ENCODE data around the gene C3orf33. TPM values are rescaled to one million over a fixed set of nuclear protein-coding genes. Genes with fewer than 3 reads are reported as not detected.
A peak's percentile ranks its signal among the peaks of the same experiment; 100 is the strongest.

C3orf33 gene
- polyA plus RNA-seq, 1 donor from 2014 or later, result 2.1 TPM

- H3K4me3 Mint-ChIP-seq, result peak overlapping the region in 1 of 4 donors; percentile 13
- peaks cover 4% of the 10 kb centered on the region for H3K27me3 Mint-ChIP-seq
- no peaks in the 10 kb centered on the region for H3K9me3 Mint-ChIP-seq
- H3K36me3 Mint-ChIP-seq, result peaks cover 1% of the 10 kb centered on the region
- H3K4me1 Mint-ChIP-seq, result peaks cover 0 to 8% (median 7%) of the 10 kb centered on the region in 3 donors
- no peak overlapping the region for H3K27ac Mint-ChIP-seq
These were observed 1.7 kb upstream of the C3orf33 start for GRCh38 chr3:155807823-155808222.

- peaks cover 5 to 9% (median 8%) of the 10 kb centered on the region in 3 donors for H3K4me1 Mint-ChIP-seq
- H3K27ac Mint-ChIP-seq, result peak overlapping the region in 2 of 3 donors; percentile 80 to 88
- H3K4me3 Mint-ChIP-seq, result peak overlapping the region; percentile 84 to 95 (median 92)
- peaks cover 0 to 3% (median 0%) of the 10 kb centered on the region in 3 donors for H3K9me3 Mint-ChIP-seq
- H3K27me3 Mint-ChIP-seq, result peaks cover 2% of the 10 kb centered on the region
- H3K36me3 Mint-ChIP-seq, result no peaks in the 10 kb centered on the region
These were observed 775 bp downstream of the C3orf33 start for GRCh38 chr3:155805204-155805801.

GRCh38 chr3:155804323-155804722 lies 1.8 kb downstream of the C3orf33 start:
- peaks cover 0 to 3% (median 0%) of the 10 kb centered on the region in 3 donors for H3K9me3 Mint-ChIP-seq
- H3K27me3 Mint-ChIP-seq, result peaks cover 2% of the 10 kb centered on the region
- no peak overlapping the region for H3K27ac Mint-ChIP-seq
- H3K4me3 Mint-ChIP-seq, result peak overlapping the region in 2 of 4 donors; percentile 1 to 89
- H3K4me1 Mint-ChIP-seq, result peaks cover 5 to 9% (median 8%) of the 10 kb centered on the region in 3 donors
- H3K36me3 Mint-ChIP-seq, result peaks cover 4% of the 10 kb centered on the region

DNA sequence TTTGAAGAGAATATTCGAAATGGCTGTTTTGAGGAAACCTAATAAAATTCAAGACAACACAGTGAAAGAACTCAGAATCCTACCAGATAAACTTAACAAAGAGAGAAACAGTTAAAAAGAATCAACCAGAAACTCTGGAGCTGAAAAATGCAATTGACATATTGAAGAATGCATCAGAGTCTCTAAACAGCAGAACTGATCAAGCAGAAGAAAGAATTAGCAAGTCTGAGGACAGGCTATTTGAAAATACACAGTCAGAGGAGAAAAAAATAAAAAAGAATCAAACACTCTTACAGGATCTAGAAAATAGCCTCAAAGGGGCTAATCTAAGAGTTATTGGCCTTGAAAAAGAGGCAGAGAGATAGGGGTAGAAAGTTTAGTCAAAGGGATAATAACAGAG lies 13.5 kb downstream of the C3orf33 start:
- Mint-ChIP-seq H3K4me1 (peaks cover 0 to 4% (median 0%) of the 10 kb centered on the region in 3 donors), H3K27me3 (no peaks in the 10 kb centered on the region), H3K9me3 (peaks cover 0 to 7% (median 0%) of the 10 kb centered on the region in 3 donors), H3K36me3 (peaks cover 12% of the 10 kb centered on the region), H3K27ac (no peak overlapping the region), H3K4me3 (no peak overlapping the region)

DNA sequence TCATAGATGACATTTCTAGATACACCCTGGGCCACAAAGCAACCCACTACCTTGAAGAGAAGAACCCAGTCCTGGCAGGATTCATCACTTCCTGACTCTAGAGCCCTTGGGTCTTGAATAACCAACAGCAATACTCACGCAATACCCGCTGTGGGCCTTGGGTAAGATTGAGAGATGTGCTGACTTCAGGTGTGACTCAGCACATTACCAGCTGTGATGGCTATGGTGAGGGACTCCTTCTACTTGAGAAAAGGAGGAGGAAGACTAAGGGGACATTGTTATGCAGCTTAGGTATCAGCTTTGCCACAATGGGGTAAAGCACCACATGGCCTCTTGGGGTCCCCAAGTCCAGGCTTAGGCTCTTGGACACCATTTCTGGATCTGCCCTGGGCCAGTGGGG lies 14.9 kb downstream of the C3orf33 start:
- no peaks in the 10 kb centered on the region for H3K27me3 Mint-ChIP-seq
- H3K4me3 Mint-ChIP-seq, result no peak overlapping the region
- no peak overlapping the region for H3K27ac Mint-ChIP-seq
- peaks cover 0 to 7% (median 0%) of the 10 kb centered on the region in 3 donors for H3K9me3 Mint-ChIP-seq
- H3K36me3 Mint-ChIP-seq, result peaks cover 13% of the 10 kb centered on the region
- peaks cover 0 to 4% (median 0%) of the 10 kb centered on the region in 3 donors for H3K4me1 Mint-ChIP-seq

DNA sequence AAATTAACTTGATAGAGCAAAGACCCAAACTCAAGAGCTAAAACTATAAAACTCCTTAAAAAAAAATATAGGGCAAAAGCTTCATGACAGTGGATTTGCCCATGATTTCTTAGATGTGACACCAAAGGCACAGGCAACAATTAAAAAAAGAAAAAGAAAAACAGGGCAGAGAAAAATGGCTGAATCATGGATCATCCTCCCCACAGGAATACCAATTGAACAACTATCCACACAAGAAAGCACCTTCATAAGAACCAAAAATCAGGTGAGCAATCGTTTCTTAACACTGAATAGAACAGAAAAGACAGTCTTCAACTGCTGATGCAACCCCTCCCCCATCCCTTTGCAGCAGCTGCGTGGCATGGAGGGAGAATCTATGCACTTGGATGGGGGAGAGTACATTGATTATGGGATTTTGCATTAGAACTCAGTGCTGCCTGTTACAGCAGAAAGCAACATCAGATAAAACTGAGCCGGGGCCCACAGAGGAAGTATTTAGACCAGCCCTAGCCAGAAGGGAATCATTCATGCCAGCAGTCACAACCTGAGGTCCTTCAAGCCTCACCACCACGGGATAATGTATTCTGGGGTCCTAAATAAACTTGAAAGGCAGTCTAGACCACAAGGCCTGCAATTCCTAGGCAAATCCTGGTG lies 15.7 kb downstream of the C3orf33 start:
- peak overlapping the region in 1 of 3 donors; percentile 36 for H3K27ac Mint-ChIP-seq
- no peak overlapping the region for H3K4me3 Mint-ChIP-seq
- peaks cover 13% of the 10 kb centered on the region for H3K36me3 Mint-ChIP-seq
- peaks cover 0 to 7% (median 0%) of the 10 kb centered on the region in 3 donors for H3K9me3 Mint-ChIP-seq
- peaks cover 0 to 8% (median 0%) of the 10 kb centered on the region in 3 donors for H3K4me1 Mint-ChIP-seq
- H3K27me3 Mint-ChIP-seq, result no peaks in the 10 kb centered on the region

- H3K27ac Mint-ChIP-seq, result no peak overlapping the region
- H3K27me3 Mint-ChIP-seq, result no peaks in the 10 kb centered on the region
- peaks cover 6% of the 10 kb centered on the region for H3K36me3 Mint-ChIP-seq
- peaks cover 0 to 9% (median 6%) of the 10 kb centered on the region in 3 donors for H3K9me3 Mint-ChIP-seq
- peaks cover 0 to 8% (median 0%) of the 10 kb centered on the region in 3 donors for H3K4me1 Mint-ChIP-seq
- H3K4me3 Mint-ChIP-seq, result no peak overlapping the region
These were observed 20.3 kb downstream of the C3orf33 start for GRCh38 chr3:155785662-155786295.

GRCh38 chr3:155782390-155782953 lies 23.6 kb downstream of the C3orf33 start:
- H3K4me3 Mint-ChIP-seq, result no peak overlapping the region
- H3K27me3 Mint-ChIP-seq, result no peaks in the 10 kb centered on the region
- H3K27ac Mint-ChIP-seq, result no peak overlapping the region
- peaks cover 0 to 8% (median 0%) of the 10 kb centered on the region in 3 donors for H3K4me1 Mint-ChIP-seq
- peaks cover 3 to 10% (median 9%) of the 10 kb centered on the region in 3 donors for H3K9me3 Mint-ChIP-seq
- H3K36me3 Mint-ChIP-seq, result peaks cover 13% of the 10 kb centered on the region

DNA sequence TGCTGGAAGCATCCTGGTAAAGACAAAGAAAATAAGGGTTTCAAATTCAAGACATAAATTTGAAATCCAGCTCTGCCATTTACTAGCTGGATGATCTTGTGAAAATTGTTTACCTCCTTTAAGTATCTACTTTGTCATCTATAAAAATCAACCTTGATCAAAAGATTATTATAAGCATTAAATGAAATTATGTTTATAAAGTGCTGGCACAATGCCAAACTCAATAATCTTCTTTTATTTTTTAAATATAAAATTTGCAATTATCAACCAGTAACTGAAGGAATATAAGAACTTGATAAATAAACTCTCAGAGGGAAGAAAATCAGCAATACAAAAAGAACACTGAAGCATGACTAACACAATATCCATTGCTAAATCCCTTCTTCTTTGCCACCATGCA lies 25.8 kb downstream of the C3orf33 start:
- H3K9me3 Mint-ChIP-seq, result peaks cover 3 to 10% (median 9%) of the 10 kb centered on the region in 3 donors
- peaks cover 10% of the 10 kb centered on the region for H3K36me3 Mint-ChIP-seq
- no peak overlapping the region for H3K27ac Mint-ChIP-seq
- H3K4me3 Mint-ChIP-seq, result no peak overlapping the region
- H3K4me1 Mint-ChIP-seq, result no peaks in the 10 kb centered on the region
- no peaks in the 10 kb centered on the region for H3K27me3 Mint-ChIP-seq

- no peak overlapping the region for H3K4me3 Mint-ChIP-seq
- H3K27ac Mint-ChIP-seq, result no peak overlapping the region
- H3K27me3 Mint-ChIP-seq, result no peaks in the 10 kb centered on the region
These were observed 27.6 kb downstream of the C3orf33 start for GRCh38 chr3:155778462-155778861.

GRCh38 chr3:155772801-155773200 lies 33.3 kb downstream of the C3orf33 start:
- no peaks in the 10 kb centered on the region for H3K4me1 Mint-ChIP-seq
- H3K4me3 Mint-ChIP-seq, result no peak overlapping the region
- H3K27ac Mint-ChIP-seq, result no peak overlapping the region
- peaks cover 8% of the 10 kb centered on the region for H3K36me3 Mint-ChIP-seq
- peaks cover 1 to 4% (median 4%) of the 10 kb centered on the region in 3 donors for H3K9me3 Mint-ChIP-seq
- no peaks in the 10 kb centered on the region for H3K27me3 Mint-ChIP-seq

More at GRCh38 chr3:155778462-155778861, 27.6 kb downstream of the C3orf33 start:
- H3K36me3 Mint-ChIP-seq, result peaks cover 14% of the 10 kb centered on the region
- peaks cover 3 to 10% (median 9%) of the 10 kb centered on the region in 3 donors for H3K9me3 Mint-ChIP-seq
- no peaks in the 10 kb centered on the region for H3K4me1 Mint-ChIP-seq

- Mint-ChIP-seq H3K4me1 (no peaks in the 10 kb centered on the region), H3K27ac (no peak overlapping the region), H3K9me3 (peaks cover 1 to 4% (median 4%) of the 10 kb centered on the region in 3 donors), H3K27me3 (no peaks in the 10 kb centered on the region), H3K36me3 (peaks cover 8% of the 10 kb centered on the region), H3K4me3 (no peak overlapping the region)
These were observed 35.0 kb downstream of the C3orf33 start for GRCh38 chr3:155771126-155771525.

GRCh38 chr3:155766206-155766605 lies 39.9 kb downstream of the C3orf33 start:
- peaks cover 1 to 4% (median 4%) of the 10 kb centered on the region in 3 donors for H3K9me3 Mint-ChIP-seq
- H3K27me3 Mint-ChIP-seq, result no peaks in the 10 kb centered on the region
- no peak overlapping the region for H3K4me3 Mint-ChIP-seq
- H3K36me3 Mint-ChIP-seq, result peaks cover 8% of the 10 kb centered on the region
- H3K4me1 Mint-ChIP-seq, result no peaks in the 10 kb centered on the region
- H3K27ac Mint-ChIP-seq, result no peak overlapping the region

DNA sequence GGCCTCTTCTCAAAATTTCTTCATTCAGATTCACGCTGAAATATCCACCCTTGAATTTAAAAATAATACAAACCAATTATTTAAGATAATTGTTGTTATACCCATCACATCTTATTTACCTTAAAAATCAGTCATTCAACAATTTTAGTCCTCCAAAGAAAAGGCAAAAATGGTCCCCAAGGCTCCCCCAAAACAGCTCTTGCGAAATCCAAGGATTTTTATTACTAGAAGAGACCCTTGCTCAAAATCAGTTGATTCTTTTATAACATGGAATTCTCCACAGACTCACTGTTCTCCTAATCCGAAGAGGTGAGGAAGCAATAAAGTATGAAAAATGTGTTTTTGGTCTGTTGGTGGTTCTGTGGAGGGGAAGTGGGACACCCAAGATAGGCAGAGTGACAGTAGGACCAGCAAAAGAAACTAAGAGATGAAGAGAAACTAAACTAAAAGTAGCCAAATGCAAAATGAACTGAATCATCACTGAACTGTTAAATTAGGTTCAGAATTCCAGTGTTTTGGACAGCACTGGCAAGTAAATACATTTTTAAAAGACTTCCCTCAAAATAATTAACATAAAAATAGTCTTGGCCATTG lies 42.1 kb downstream of the C3orf33 start:
- Mint-ChIP-seq H3K27me3 (no peaks in the 10 kb centered on the region), H3K4me1 (no peaks in the 10 kb centered on the region), H3K36me3 (peaks cover 8% of the 10 kb centered on the region), H3K9me3 (no peaks in the 10 kb centered on the region), H3K4me3 (no peak overlapping the region), H3K27ac (no peak overlapping the region)

GRCh38 chr3:155760653-155761052 lies 45.4 kb downstream of the C3orf33 start:
- H3K4me1 Mint-ChIP-seq, result no peaks in the 10 kb centered on the region
- no peaks in the 10 kb centered on the region for H3K9me3 Mint-ChIP-seq
- H3K4me3 Mint-ChIP-seq, result no peak overlapping the region
- H3K27me3 Mint-ChIP-seq, result no peaks in the 10 kb centered on the region
- H3K36me3 Mint-ChIP-seq, result peaks cover 12% of the 10 kb centered on the region
- no peak overlapping the region for H3K27ac Mint-ChIP-seq
